Neural cell (in vitro differentiated cells): ENCODE measurements around the gene COMMD2. TPM values are rescaled to one million over a fixed set of nuclear protein-coding genes. Genes with fewer than 3 reads are reported as not detected.

Source experiments
- H2AFZ ChIP-seq: fragments of 200-600, 300-800 bp; sonication (generic), shearing (Covaris generic); 2 replicates; pipeline ENCODE4 v1.6.0; 2014; ENCODE audit warnings: low read depth, mild to moderate bottlenecking, antibody characterized with exemption, low read length, moderate library complexity
- H3F3A ChIP-seq: fragments of 200-600 bp; shearing (Covaris generic); 2 replicates; pipeline ENCODE4 v1.6.1; 2016; ENCODE audit warnings: mild to moderate bottlenecking, moderate library complexity, mixed read lengths, antibody characterized with exemption, low read length; ENCODE audit not compliant: insufficient read depth, poor library complexity, severe bottlenecking
- H3K27ac ChIP-seq: fragments of 200-600, 300-800 bp; sonication (generic), shearing (Covaris generic); 2 replicates; pipeline ENCODE4 v1.5.1; 2014; ENCODE audit warnings: mild to moderate bottlenecking, low read length, moderate library complexity
- H3K27me3 ChIP-seq: fragments of 300-800, 200-600 bp; sonication (generic), shearing (Covaris generic); 2 replicates; pipeline ENCODE4 v1.6.0; 2014; ENCODE audit warnings: mild to moderate bottlenecking, low read depth, low read length, moderate library complexity; ENCODE audit not compliant: insufficient read depth
- H3K36me3 ChIP-seq: fragments of 300-800, 200-600 bp; sonication (generic), shearing (Covaris generic); 2 replicates; pipeline ENCODE4 v1.5.1; 2014; ENCODE audit warnings: mild to moderate bottlenecking, antibody characterized with exemption, low read length, moderate library complexity; ENCODE audit not compliant: insufficient read depth
- H3K4me2 ChIP-seq: fragments of 300-800, 200-600 bp; sonication (generic), shearing (Covaris generic); 2 replicates; pipeline ENCODE4 v1.6.0; 2014; ENCODE audit warnings: mild to moderate bottlenecking, low read length
- H3K4me3 ChIP-seq: fragments of 300-800, 200-600 bp; sonication (generic), shearing (Covaris generic); 2 replicates; pipeline ENCODE4 v1.5.1; 2014; ENCODE audit warnings: mild to moderate bottlenecking, low read length, moderate library complexity
- H3K79me2 ChIP-seq: fragments of 200-600 bp; shearing (Covaris generic); replicated peaks from 2 replicates; pipeline ENCODE4 v1.6.0; 2014; ENCODE audit warnings: mild to moderate bottlenecking, low read length, moderate library complexity; ENCODE audit not compliant: insufficient read depth
- H3K9ac ChIP-seq: fragments of 300-800, 200-600 bp; sonication (generic), shearing (Covaris generic); 2 replicates; pipeline ENCODE4 v1.6.1; 2016; ENCODE audit warnings: mild to moderate bottlenecking, low read length, mixed read lengths
- H3K9me2 ChIP-seq: fragments of 200-600 bp; shearing (Covaris generic); 2 replicates; pipeline ENCODE4 v1.6.1; 2016; ENCODE audit warnings: mild to moderate bottlenecking, low read length, mixed read lengths; ENCODE audit not compliant: insufficient read depth
- H3K9me3 ChIP-seq: fragments of 200-600, 300-800 bp; sonication (generic), shearing (Covaris generic); 2 replicates; pipeline ENCODE4 v1.6.1; 2016; ENCODE audit warnings: mild to moderate bottlenecking, mixed run types, low read length, moderate library complexity, mixed read lengths
- H4K20me1 ChIP-seq: fragments of 200-600 bp; shearing (Covaris generic); 2 replicates; pipeline ENCODE4 v1.6.1; 2016; ENCODE audit warnings: mild to moderate bottlenecking, mixed run types; ENCODE audit not compliant: insufficient read depth
- EP300 ChIP-seq: fragments of 450-650 bp; conservative IDR thresholded peaks from 2 replicates; pipeline ENCODE4 v1.6.1; 2014; ENCODE audit warnings: antibody characterized with exemption, mild to moderate bottlenecking, moderate library complexity; ENCODE audit not compliant: poor library complexity, severe bottlenecking
- EZH2 ChIP-seq: fragments of 200-600, 300-800 bp; shearing (Covaris generic), sonication (generic); IDR thresholded peaks from 2 replicates; pipeline ENCODE4 v1.6.1; 2014; ENCODE audit warnings: antibody characterized with exemption, low read length, borderline replicate concordance, mild to moderate bottlenecking; ENCODE audit not compliant: insufficient read depth, poor library complexity, severe bottlenecking
- MXI1 ChIP-seq: fragments of 450-650 bp; conservative IDR thresholded peaks from 2 replicates; pipeline ENCODE4 v1.6.1; 2014; ENCODE audit warnings: antibody characterized with exemption, mild to moderate bottlenecking; ENCODE audit not compliant: poor library complexity, severe bottlenecking
- POLR2AphosphoS5 ChIP-seq: IDR thresholded peaks from 2 replicates; pipeline ENCODE4 v1.6.1; 2012
- RAD21 ChIP-seq: fragments of 450-650 bp; conservative IDR thresholded peaks from 2 replicates; pipeline ENCODE4 v1.6.1; 2014; ENCODE audit warnings: antibody characterized with exemption, mild to moderate bottlenecking, moderate library complexity
- SMC3 ChIP-seq: fragments of 450-650 bp; conservative IDR thresholded peaks from 2 replicates; pipeline ENCODE4 v1.6.1; 2014; ENCODE audit warnings: antibody characterized with exemption, mild to moderate bottlenecking, moderate library complexity; ENCODE audit not compliant: poor library complexity
- TAF1 ChIP-seq: IDR thresholded peaks from 2 replicates; pipeline ENCODE4 v1.6.1; 2012; ENCODE audit warnings: low read depth
- polyA plus RNA-seq: library from polyadenylated mRNA; depleted of rRNA; stranded (reverse); fragments of >200 nt; gene quantifications from 2 replicates; pipeline ENCODE4 v1.2.3, GENCODE V29; 2014
- TF ChIP-seq, protein P1 (sequence below): fragments of 450-650 bp; IDR thresholded peaks from 2 replicates; pipeline ENCODE4 v1.5.1; 2014; ENCODE audit warnings: antibody characterized with exemption, mild to moderate bottlenecking, moderate library complexity; ENCODE audit not compliant: poor library complexity, severe bottlenecking
- TF ChIP-seq, protein P2 (sequence below): IDR thresholded peaks from 2 replicates; pipeline ENCODE4 v1.6.1; 2012; ENCODE audit warnings: borderline replicate concordance

The COMMD2 gene
- polyA plus RNA-seq, 1 donor from 2014 or later = 126 TPM

DNA sequence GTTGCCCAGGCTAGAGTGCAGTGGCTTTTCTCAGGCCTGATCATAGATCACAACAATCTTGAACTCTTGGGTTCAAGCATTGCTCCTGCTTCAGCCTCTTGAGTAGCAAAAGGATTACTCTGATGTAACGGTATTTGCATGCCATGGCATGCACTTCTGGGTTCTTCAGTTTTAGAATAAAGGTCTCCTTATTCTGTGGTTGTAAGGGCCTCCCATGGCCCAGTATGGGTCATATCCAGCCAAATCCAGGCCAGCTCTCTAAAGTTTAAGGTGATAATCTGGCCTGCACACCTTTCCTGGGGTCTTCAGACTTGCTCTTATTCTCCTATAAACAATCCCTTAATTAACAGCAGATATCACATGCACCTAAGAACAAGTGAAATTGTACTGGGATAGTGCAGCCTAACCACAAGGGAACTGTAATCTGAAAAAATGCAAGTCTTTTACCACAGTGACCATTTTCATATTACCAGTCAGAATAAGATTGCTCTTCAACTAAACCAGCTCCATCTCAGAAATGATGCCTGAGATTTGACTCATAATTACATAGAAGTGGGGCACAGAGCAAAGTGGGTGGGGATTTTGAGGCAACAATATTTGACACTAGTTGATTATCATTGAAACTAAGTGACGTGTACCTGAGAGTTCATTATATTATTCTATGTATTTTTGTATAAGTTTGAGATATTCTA is 25.4 kb downstream of the COMMD2 start:
- TF ChIP-seq EP300 = no peak
- TF ChIP-seq, protein P1, sequence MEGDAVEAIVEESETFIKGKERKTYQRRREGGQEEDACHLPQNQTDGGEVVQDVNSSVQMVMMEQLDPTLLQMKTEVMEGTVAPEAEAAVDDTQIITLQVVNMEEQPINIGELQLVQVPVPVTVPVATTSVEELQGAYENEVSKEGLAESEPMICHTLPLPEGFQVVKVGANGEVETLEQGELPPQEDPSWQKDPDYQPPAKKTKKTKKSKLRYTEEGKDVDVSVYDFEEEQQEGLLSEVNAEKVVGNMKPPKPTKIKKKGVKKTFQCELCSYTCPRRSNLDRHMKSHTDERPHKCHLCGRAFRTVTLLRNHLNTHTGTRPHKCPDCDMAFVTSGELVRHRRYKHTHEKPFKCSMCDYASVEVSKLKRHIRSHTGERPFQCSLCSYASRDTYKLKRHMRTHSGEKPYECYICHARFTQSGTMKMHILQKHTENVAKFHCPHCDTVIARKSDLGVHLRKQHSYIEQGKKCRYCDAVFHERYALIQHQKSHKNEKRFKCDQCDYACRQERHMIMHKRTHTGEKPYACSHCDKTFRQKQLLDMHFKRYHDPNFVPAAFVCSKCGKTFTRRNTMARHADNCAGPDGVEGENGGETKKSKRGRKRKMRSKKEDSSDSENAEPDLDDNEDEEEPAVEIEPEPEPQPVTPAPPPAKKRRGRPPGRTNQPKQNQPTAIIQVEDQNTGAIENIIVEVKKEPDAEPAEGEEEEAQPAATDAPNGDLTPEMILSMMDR = no peak
- no peak for TF ChIP-seq SMC3
- no peak for TF ChIP-seq POLR2AphosphoS5
- TF ChIP-seq TAF1 = no peak
- TF ChIP-seq, protein P2, sequence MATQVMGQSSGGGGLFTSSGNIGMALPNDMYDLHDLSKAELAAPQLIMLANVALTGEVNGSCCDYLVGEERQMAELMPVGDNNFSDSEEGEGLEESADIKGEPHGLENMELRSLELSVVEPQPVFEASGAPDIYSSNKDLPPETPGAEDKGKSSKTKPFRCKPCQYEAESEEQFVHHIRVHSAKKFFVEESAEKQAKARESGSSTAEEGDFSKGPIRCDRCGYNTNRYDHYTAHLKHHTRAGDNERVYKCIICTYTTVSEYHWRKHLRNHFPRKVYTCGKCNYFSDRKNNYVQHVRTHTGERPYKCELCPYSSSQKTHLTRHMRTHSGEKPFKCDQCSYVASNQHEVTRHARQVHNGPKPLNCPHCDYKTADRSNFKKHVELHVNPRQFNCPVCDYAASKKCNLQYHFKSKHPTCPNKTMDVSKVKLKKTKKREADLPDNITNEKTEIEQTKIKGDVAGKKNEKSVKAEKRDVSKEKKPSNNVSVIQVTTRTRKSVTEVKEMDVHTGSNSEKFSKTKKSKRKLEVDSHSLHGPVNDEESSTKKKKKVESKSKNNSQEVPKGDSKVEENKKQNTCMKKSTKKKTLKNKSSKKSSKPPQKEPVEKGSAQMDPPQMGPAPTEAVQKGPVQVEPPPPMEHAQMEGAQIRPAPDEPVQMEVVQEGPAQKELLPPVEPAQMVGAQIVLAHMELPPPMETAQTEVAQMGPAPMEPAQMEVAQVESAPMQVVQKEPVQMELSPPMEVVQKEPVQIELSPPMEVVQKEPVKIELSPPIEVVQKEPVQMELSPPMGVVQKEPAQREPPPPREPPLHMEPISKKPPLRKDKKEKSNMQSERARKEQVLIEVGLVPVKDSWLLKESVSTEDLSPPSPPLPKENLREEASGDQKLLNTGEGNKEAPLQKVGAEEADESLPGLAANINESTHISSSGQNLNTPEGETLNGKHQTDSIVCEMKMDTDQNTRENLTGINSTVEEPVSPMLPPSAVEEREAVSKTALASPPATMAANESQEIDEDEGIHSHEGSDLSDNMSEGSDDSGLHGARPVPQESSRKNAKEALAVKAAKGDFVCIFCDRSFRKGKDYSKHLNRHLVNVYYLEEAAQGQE = no peak
- no peak for TF ChIP-seq EZH2
- TF ChIP-seq RAD21 = no peak
- H3K27ac ChIP-seq = no peak overlapping the region
- no peak overlapping the region for H2AFZ ChIP-seq
- no peaks in the 10 kb centered on the region for H3K79me2 ChIP-seq
- no peak overlapping the region for H3K9ac ChIP-seq
- H3K36me3 ChIP-seq = no peaks in the 10 kb centered on the region
- no peak overlapping the region for H3K4me3 ChIP-seq
- H3K9me2 ChIP-seq = no peaks in the 10 kb centered on the region
- H3K27me3 ChIP-seq = no peaks in the 10 kb centered on the region
- no peaks in the 10 kb centered on the region for H3F3A ChIP-seq
- no peaks in the 10 kb centered on the region for H3K9me3 ChIP-seq
- no peaks in the 10 kb centered on the region for H4K20me1 ChIP-seq
- no peak overlapping the region for H3K4me2 ChIP-seq

DNA sequence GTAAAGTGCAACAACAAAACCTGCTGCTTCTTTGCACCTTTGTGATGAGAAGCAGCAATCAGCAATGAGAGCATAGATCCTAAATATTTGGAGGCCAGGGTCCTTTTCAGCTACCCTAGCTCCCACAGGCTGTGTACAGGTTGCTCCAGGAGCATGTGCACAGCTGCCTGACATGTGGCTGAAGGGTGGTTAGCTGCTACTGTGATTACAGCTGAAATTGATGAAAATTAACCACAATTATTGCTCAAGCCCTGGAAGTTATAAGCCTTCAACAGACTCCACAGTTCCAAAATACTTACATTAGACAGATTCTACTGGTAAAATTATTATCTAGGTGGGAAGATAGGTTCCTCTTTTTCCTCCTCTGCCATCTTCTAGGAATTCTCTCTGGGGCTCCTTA is 28.5 kb downstream of the COMMD2 start:
- H3K9me3 ChIP-seq = no peaks in the 10 kb centered on the region
- H3K9me2 ChIP-seq = no peaks in the 10 kb centered on the region
- no peak overlapping the region for H3K4me3 ChIP-seq
- H3K4me2 ChIP-seq = no peak overlapping the region
- no peaks in the 10 kb centered on the region for H3K36me3 ChIP-seq
- H2AFZ ChIP-seq = no peak overlapping the region
- no peak overlapping the region for H3K9ac ChIP-seq
- no peak overlapping the region for H3K27ac ChIP-seq
- H3F3A ChIP-seq = no peaks in the 10 kb centered on the region
- no peaks in the 10 kb centered on the region for H4K20me1 ChIP-seq
- TF ChIP-seq POLR2AphosphoS5 (no peak), SMC3 (no peak), TAF1 (no peak), EP300 (no peak), RAD21 (no peak), MXI1 (no peak), EZH2 (no peak)
- TF ChIP-seq, protein P1 = no peak
- TF ChIP-seq, protein P2 = no peak
- H3K27me3 ChIP-seq = no peaks in the 10 kb centered on the region
- no peaks in the 10 kb centered on the region for H3K79me2 ChIP-seq
